Keratinocyte (primary cell): Measurements from ENCODE around the gene TSGA10. TPM values are rescaled to one million over a fixed set of nuclear protein-coding genes. Genes with fewer than 3 reads are reported as not detected.

ENCODE experiments used
- DNase-seq: peaks from one replicate; pipeline ENCODE4 v3.0.0-alpha.2; 2011; ENCODE audit warnings: low read depth, missing footprints, low spot score
- FAIRE-seq: peaks from 2 replicates; lab custom pipeline; 2011; peaks lifted over from hg19 to GRCh38; lab: Jason Lieb, UNC
- H2AFZ ChIP-seq: 2 replicates; pipeline ENCODE4 v1.6.0; 2012; ENCODE audit warnings: low read length, control low read depth, inconsistent platforms; ENCODE audit not compliant: control insufficient read depth
- H3K27ac ChIP-seq: 2 replicates; pipeline ENCODE4 v1.5.1; 2011; ENCODE audit warnings: low read length; ENCODE audit not compliant: control insufficient read depth, insufficient read depth
- H3K27me3 ChIP-seq: 3 replicates; pipeline ENCODE4 v1.6.0; 2011; ENCODE audit warnings: low read length; ENCODE audit not compliant: control insufficient read depth, insufficient read depth; ENCODE audit errors: extremely low read depth
- H3K36me3 ChIP-seq, 2 experiments: 2 replicates in 1 of 2; 3 replicates in 1 of 2; pipeline ENCODE4 v1.5.1; 2011; ENCODE audit warnings: low read length in 2 of 2, mild to moderate bottlenecking in 1 of 2; ENCODE audit not compliant: control insufficient read depth in 2 of 2, insufficient read depth in 2 of 2; ENCODE audit errors: extremely low read depth in 1 of 2
- H3K4me1 ChIP-seq: 3 replicates; pipeline ENCODE4 v1.5.1; 2011; ENCODE audit warnings: low read length; ENCODE audit not compliant: control insufficient read depth, insufficient read depth; ENCODE audit errors: extremely low read depth
- H3K4me2 ChIP-seq: 3 replicates; pipeline ENCODE4 v1.6.0; 2011; ENCODE audit warnings: low read depth, low read length; ENCODE audit not compliant: control insufficient read depth, insufficient read depth; ENCODE audit errors: extremely low read depth
- H3K4me3 ChIP-seq, 3 experiments: fragments of 200-600 bp in 1 of 3; sonication (generic) in 1 of 3; 2 replicates in 2 of 3; 3 replicates in 1 of 3; pipeline ENCODE4 v1.5.1; 2011 to 2016; ENCODE audit warnings: low read length in 3 of 3, mild to moderate bottlenecking in 3 of 3, control low read depth in 2 of 3, inconsistent platforms in 1 of 3, low read depth in 1 of 3, mixed read lengths in 1 of 3, mixed run types in 1 of 3, moderate library complexity in 1 of 3; ENCODE audit not compliant: control insufficient read depth in 2 of 3, insufficient read depth in 2 of 3; ENCODE audit errors: extremely low read depth in 1 of 3
- H3K79me2 ChIP-seq: 2 replicates; pipeline ENCODE4 v1.6.0; 2012; ENCODE audit warnings: low read length; ENCODE audit not compliant: control insufficient read depth, insufficient read depth
- H3K9ac ChIP-seq: 3 replicates; pipeline ENCODE4 v1.6.0; 2011; ENCODE audit warnings: low read length; ENCODE audit not compliant: control insufficient read depth, insufficient read depth; ENCODE audit errors: extremely low read depth
- H3K9me1 ChIP-seq: 3 replicates; pipeline ENCODE4 v1.6.0; 2011; ENCODE audit warnings: low read length; ENCODE audit not compliant: control insufficient read depth, insufficient read depth; ENCODE audit errors: extremely low read depth
- H3K9me3 ChIP-seq: 2 replicates; pipeline ENCODE4 v1.5.1; 2012; ENCODE audit warnings: low read depth, low read length; ENCODE audit not compliant: control insufficient read depth
- H4K20me1 ChIP-seq: 3 replicates; pipeline ENCODE4 v1.6.0; 2011; ENCODE audit warnings: low read length; ENCODE audit not compliant: control insufficient read depth, insufficient read depth; ENCODE audit errors: extremely low read depth
- CTCF ChIP-seq, 3 experiments: IDR thresholded peaks in 1 of 3; conservative IDR thresholded peaks in 1 of 3; optimal IDR thresholded peaks in 1 of 3; 2 replicates in 2 of 3; 3 replicates in 1 of 3; pipeline versions ENCODE3 to v1.5.1; 2011; ENCODE audit warnings: low read length in 3 of 3, mild to moderate bottlenecking in 3 of 3, moderate library complexity in 2 of 3, control low read depth in 1 of 3, inconsistent platforms in 1 of 3; ENCODE audit not compliant: insufficient read depth in 2 of 3; ENCODE audit errors: extremely low read depth in 1 of 3
- EZH2 ChIP-seq: IDR thresholded peaks from one replicate; pipeline ENCODE4 v1.6.1; 2012; ENCODE audit warnings: inconsistent platforms, mild to moderate bottlenecking, low read length, moderate library complexity
- dilution Hi-C: fragments of 300-500 bp; cut with MboI; formaldehyde crosslinking; loops from one replicate; pipeline ENCODE4 v1.7.0; 2020; ENCODE audit warnings: low sequenced_read_pairs; ENCODE audit not compliant: extremely low pct_ligation_motif_present
- polyA plus RNA-seq, 5 experiments: library from polyadenylated mRNA; depleted of rRNA in 3 of 5; stranded (reverse) in 3 of 5; stranded (forward) in 1 of 5; unstranded in 1 of 5; fragments of >200 nt; gene quantifications; 1 replicate in 1 of 5; 2 replicates in 3 of 5; 3 replicates in 1 of 5; pipeline versions ENCODE4 v1.2.1 to v1.2.3, GENCODE V29; 2011 to 2012; ENCODE audit warnings: missing spikeins in 2 of 5, low read depth in 1 of 5, low replicate concordance in 1 of 5

TSGA10 gene
- polyA plus RNA-seq, 1 donor (not counting 4 experiments of a cell fraction or from before 2014, with no cell fraction given) = 2.4 TPM

- FAIRE-seq (no peak), DNase-seq (no peak)
- no peaks in the 10 kb centered on the region for H3K79me2 ChIP-seq
- no peaks in the 10 kb centered on the region for H3K9me3 ChIP-seq
- no peak overlapping the region for H3K27ac ChIP-seq
- H3K4me1 ChIP-seq = peaks cover 15% of the 10 kb centered on the region
- TF ChIP-seq EZH2 (no peak), CTCF (optimal IDR thresholded peaks at IDR 0.05 in 1 of 3, IDR thresholded peaks at IDR 0.05 in 1 of 3, conservative IDR thresholded peaks at IDR 0.05 in 1 of 3; ENCODE audit: extremely low read depth in 1 of 3, insufficient read depth in 2 of 3, low read length in 3 of 3) (no peak)
- H3K36me3 ChIP-seq = no peaks in the 10 kb centered on the region
- dilution Hi-C loops = no loop called here
- no peak overlapping the region for H2AFZ ChIP-seq
- H3K4me3 ChIP-seq = no peak overlapping the region
- no peaks in the 10 kb centered on the region for H4K20me1 ChIP-seq
- no peak overlapping the region for H3K9ac ChIP-seq
- H3K4me2 ChIP-seq = no peak overlapping the region
- H3K9me1 ChIP-seq = no peaks in the 10 kb centered on the region
- no peaks in the 10 kb centered on the region for H3K27me3 ChIP-seq
Observed at GRCh38 chr2:99156891-99157290, 2.1 kb upstream of the TSGA10 start.

GRCh38 chr2:99153921-99154604, 679 bp downstream of the TSGA10 start:
- Histone ChIP-seq H3K4me1 (peaks cover 15% of the 10 kb centered on the region), H3K9me1 (no peaks in the 10 kb centered on the region), H3K36me3 (no peaks in the 10 kb centered on the region), H3K79me2 (no peaks in the 10 kb centered on the region), H2AFZ (peak overlapping the region; percentile 97), H4K20me1 (no peaks in the 10 kb centered on the region), H3K27ac (peak overlapping the region; percentile 89), H3K27me3 (no peaks in the 10 kb centered on the region), H3K4me3 (peak overlapping the region; percentile 82 to 99 (median 86)), H3K9ac (peak overlapping the region; percentile 91), H3K9me3 (no peaks in the 10 kb centered on the region), H3K4me2 (peak overlapping the region; percentile 96)
- no peak for DNase-seq
- dilution Hi-C loops = no loop called here
- no peak for TF ChIP-seq EZH2
- FAIRE-seq = no peak
